SK-N-SH (cell line): Measurements from ENCODE around the gene GGACT. TPM values are rescaled to one million over a fixed set of nuclear protein-coding genes. Genes with fewer than 3 reads are reported as not detected.

Experiments used
- CTCF ChIA-PET: fragments of 300-600, 350-600 bp; formaldehyde crosslinking; extraction: SDS; loops from one replicate; lab custom pipeline; 2021; lab: Yijun Ruan, JAX
- POLR2A ChIA-PET: fragments of 350-600 bp; sonication (Branson Sonifier 250); formaldehyde crosslinking; extraction: SDS; loops from one replicate; lab custom pipeline; 2020; ENCODE audit warnings: antibody characterized with exemption, inconsistent platforms; lab: Yijun Ruan, JAX
- DNase-seq: peaks from one replicate; pipeline ENCODE4 v3.0.0; 2012
- H2AFZ ChIP-seq: fragments of 200-600 bp; sonication (generic); 2 replicates; pipeline ENCODE4 v1.8.1; 2016; ENCODE audit warnings: antibody characterized with exemption, mild to moderate bottlenecking, low read depth
- H3F3A ChIP-seq: fragments of 200-600 bp; sonication (generic); replicated peaks from 2 replicates; pipeline ENCODE3; 2016; ENCODE audit warnings: antibody characterized with exemption, mild to moderate bottlenecking; ENCODE audit not compliant: insufficient read depth
- H3K27ac ChIP-seq, 2 experiments: fragments of 200-500 bp in 1 of 2; fragments of 200-600 bp in 1 of 2; sonication (Bioruptor generic) in 1 of 2; sonication (generic), shearing (Covaris generic) in 1 of 2; 2 replicates each; pipeline versions ENCODE4 v1.5.1 to v1.6.1; 2014 to 2016; ENCODE audit warnings: low read depth in 2 of 2, inconsistent platforms in 1 of 2, low read length in 1 of 2, mild to moderate bottlenecking in 1 of 2, mixed read lengths in 1 of 2
- H3K27me3 ChIP-seq: fragments of 200-600 bp; sonication (generic), shearing (Covaris generic); 2 replicates; pipeline ENCODE4 v1.6.1; 2016; ENCODE audit warnings: mixed run types; ENCODE audit not compliant: insufficient read depth
- H3K36me3 ChIP-seq, 2 experiments: fragments of 200-500 bp in 1 of 2; fragments of 200-600 bp in 1 of 2; sonication (Bioruptor generic) in 1 of 2; sonication (generic) in 1 of 2; replicated peaks in 1 of 2; 2 replicates each; pipeline versions ENCODE3 to v1.5.1; 2014 to 2016; ENCODE audit warnings: low read length in 1 of 2, mild to moderate bottlenecking in 1 of 2; ENCODE audit not compliant: insufficient read depth in 2 of 2, control insufficient read depth in 1 of 2
- H3K4me1 ChIP-seq, 2 experiments: fragments of 200-500 bp in 1 of 2; fragments of 200-600 bp in 1 of 2; sonication (Bioruptor generic) in 1 of 2; sonication (generic), shearing (Covaris generic) in 1 of 2; 2 replicates each; pipeline versions ENCODE4 v1.5.1 to v1.6.1; 2014 to 2016; ENCODE audit warnings: low read depth in 1 of 2, low read length in 1 of 2, mixed run types in 1 of 2; ENCODE audit not compliant: insufficient read depth in 2 of 2, control insufficient read depth in 1 of 2
- H3K4me2 ChIP-seq: fragments of 200-600 bp; sonication (generic), shearing (Covaris generic); 2 replicates; pipeline ENCODE4 v1.6.1; 2017; ENCODE audit warnings: mixed run types
- H3K4me3 ChIP-seq, 2 experiments: fragments of 200-500 bp in 1 of 2; fragments of 200-600 bp in 1 of 2; sonication (Bioruptor generic) in 1 of 2; sonication (generic), shearing (Covaris generic) in 1 of 2; 2 replicates each; pipeline versions ENCODE4 v1.5.1 to v1.8.1; 2014 to 2016; ENCODE audit warnings: low read depth in 2 of 2, inconsistent platforms in 1 of 2, low read length in 1 of 2, mild to moderate bottlenecking in 1 of 2, mixed read lengths in 1 of 2, moderate library complexity in 1 of 2
- H3K79me2 ChIP-seq: fragments of 200-600 bp; sonication (generic); 2 replicates; pipeline ENCODE4 v1.8.1; 2017; ENCODE audit warnings: mild to moderate bottlenecking; ENCODE audit not compliant: insufficient read depth
- H3K9ac ChIP-seq: fragments of 200-600 bp; sonication (generic); 2 replicates; pipeline ENCODE4 v1.6.1; 2017; ENCODE audit warnings: mixed run types
- H3K9me2 ChIP-seq: fragments of 200-600 bp; sonication (generic); 2 replicates; pipeline ENCODE4 v1.6.1; 2017; ENCODE audit warnings: mixed run types
- H3K9me3 ChIP-seq: fragments of 200-600 bp; sonication (generic); 2 replicates; pipeline ENCODE4 v1.6.1; 2017; ENCODE audit warnings: mixed run types, mild to moderate bottlenecking, moderate library complexity
- H4K20me1 ChIP-seq: fragments of 200-600 bp; sonication (generic); 2 replicates; pipeline ENCODE4 v1.6.1; 2017; ENCODE audit warnings: mild to moderate bottlenecking, mixed run types; ENCODE audit not compliant: insufficient read depth
- ELF1 ChIP-seq: IDR thresholded peaks from 2 replicates; pipeline ENCODE4 v1.4.0; 2012
- EP300 ChIP-seq, 2 experiments: IDR thresholded peaks; 2 replicates each; pipeline versions ENCODE4 v1.4.0 to v1.6.1; 2012; ENCODE audit warnings: borderline replicate concordance in 1 of 2, low read depth in 1 of 2, low read length in 1 of 2
- FOSL2 ChIP-seq: IDR thresholded peaks from 2 replicates; pipeline ENCODE4 v1.4.0; 2012; ENCODE audit warnings: low read depth, mild to moderate bottlenecking, moderate library complexity, borderline replicate concordance
- FOXJ3 ChIP-seq: sonication (generic); formaldehyde crosslinking; IDR thresholded peaks from 2 replicates; pipeline ENCODE4 v1.5.1; 2020; ENCODE audit warnings: mild to moderate bottlenecking, missing genetic modification reagents
- FOXM1 ChIP-seq: IDR thresholded peaks from 2 replicates; pipeline ENCODE4 v1.4.0; 2012; ENCODE audit warnings: low read depth, mild to moderate bottlenecking
- MEF2A ChIP-seq: IDR thresholded peaks from 2 replicates; pipeline ENCODE4 v1.4.0; 2012; ENCODE audit warnings: low read depth, borderline replicate concordance
- NRF1 ChIP-seq: IDR thresholded peaks from 2 replicates; pipeline ENCODE4 v1.6.1; 2012; ENCODE audit warnings: low read depth, mild to moderate bottlenecking, low read length
- RAD21 ChIP-seq: IDR thresholded peaks from 2 replicates; pipeline ENCODE4 v1.6.1; 2012; ENCODE audit warnings: mild to moderate bottlenecking, low read length
- RFX5 ChIP-seq: IDR thresholded peaks from 2 replicates; pipeline ENCODE4 v1.6.1; 2012; ENCODE audit warnings: mild to moderate bottlenecking, improper control_type of control experiment, low read length
- RXRA ChIP-seq: IDR thresholded peaks from 2 replicates; pipeline ENCODE4 v1.4.0; 2012; ENCODE audit warnings: low read depth, mild to moderate bottlenecking, borderline replicate concordance
- SIN3A ChIP-seq: IDR thresholded peaks from 2 replicates; pipeline ENCODE4 v1.6.1; 2012; ENCODE audit warnings: low read depth, mild to moderate bottlenecking, low read length, moderate library complexity, borderline replicate concordance
- TCF12 ChIP-seq: IDR thresholded peaks from 2 replicates; pipeline ENCODE4 v1.4.0; 2012
- whole genome bisulfite sequencing: methylation state at CpG from one replicate; pipeline ENCODE4 v1.1.6; 2017; ENCODE audit warnings: low lambda C conversion rate; 5-methylcytosine and 5-hydroxymethylcytosine counted together
- polyA plus RNA-seq, 3 experiments: library from polyadenylated mRNA; depleted of rRNA; stranded (reverse); fragments of >200 nt; gene quantifications; 2 replicates each; pipeline ENCODE4 v1.2.3, GENCODE V29; 2012
- TF ChIP-seq, protein P1 (sequence below): IDR thresholded peaks from 2 replicates; pipeline ENCODE4; 2012
- TF ChIP-seq, protein P2 (sequence below): IDR thresholded peaks from 2 replicates; pipeline ENCODE4 v1.4.0; 2012; ENCODE audit warnings: low read depth, borderline replicate concordance
- TF ChIP-seq, protein P3 (sequence below): IDR thresholded peaks from 2 replicates; pipeline ENCODE4 v1.4.0; 2012; ENCODE audit warnings: low read depth, borderline replicate concordance

GGACT gene
- polyA plus RNA-seq, 1 of the 3 experiments (the other 2 are of a cell fraction): 7.1 TPM

DNA sequence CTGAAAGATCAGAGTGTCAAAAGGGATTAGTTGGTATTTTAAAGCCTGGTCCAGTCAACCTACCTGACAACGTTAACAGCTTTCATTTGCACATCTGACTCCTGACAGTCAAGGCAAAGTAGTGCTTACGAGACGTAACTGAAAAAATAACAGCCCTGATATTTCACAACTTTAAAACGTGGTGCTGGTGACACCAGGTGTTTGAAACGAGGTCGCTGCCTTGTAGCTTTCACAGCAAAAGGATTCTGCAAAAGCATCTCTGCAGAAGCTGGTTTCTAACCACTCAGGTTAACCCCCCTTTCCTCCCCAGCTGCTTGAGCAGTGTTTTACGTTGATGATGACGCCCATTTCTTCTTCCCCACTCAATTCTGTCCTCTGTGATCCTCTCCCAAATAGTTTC is 23.3 kb downstream of the GGACT start:
- WGBS: 66% methylated on average over 8 of the region's 8 CpGs
- H3F3A ChIP-seq: no peaks in the 10 kb centered on the region
- H3K27me3 ChIP-seq: no peaks in the 10 kb centered on the region
- TF ChIP-seq NRF1 (no peak), FOXM1 (no peak), SIN3A (no peak), RFX5 (no peak), ELF1 (no peak), RAD21 (no peak), EP300 (IDR thresholded peaks at IDR 0.05; ENCODE audit: borderline replicate concordance in 1 of 2, low read depth in 1 of 2, low read length in 1 of 2) (no peak), MEF2A (no peak), FOXJ3 (CRISPR knock-in tag) (no peak), FOSL2 (no peak), TCF12 (no peak), RXRA (no peak)
- TF ChIP-seq, protein P1, sequence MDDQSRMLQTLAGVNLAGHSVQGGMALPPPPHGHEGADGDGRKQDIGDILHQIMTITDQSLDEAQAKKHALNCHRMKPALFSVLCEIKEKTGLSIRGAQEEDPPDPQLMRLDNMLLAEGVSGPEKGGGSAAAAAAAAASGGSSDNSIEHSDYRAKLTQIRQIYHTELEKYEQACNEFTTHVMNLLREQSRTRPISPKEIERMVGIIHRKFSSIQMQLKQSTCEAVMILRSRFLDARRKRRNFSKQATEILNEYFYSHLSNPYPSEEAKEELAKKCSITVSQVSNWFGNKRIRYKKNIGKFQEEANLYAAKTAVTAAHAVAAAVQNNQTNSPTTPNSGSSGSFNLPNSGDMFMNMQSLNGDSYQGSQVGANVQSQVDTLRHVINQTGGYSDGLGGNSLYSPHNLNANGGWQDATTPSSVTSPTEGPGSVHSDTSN: no peak
- TF ChIP-seq, protein P2, sequence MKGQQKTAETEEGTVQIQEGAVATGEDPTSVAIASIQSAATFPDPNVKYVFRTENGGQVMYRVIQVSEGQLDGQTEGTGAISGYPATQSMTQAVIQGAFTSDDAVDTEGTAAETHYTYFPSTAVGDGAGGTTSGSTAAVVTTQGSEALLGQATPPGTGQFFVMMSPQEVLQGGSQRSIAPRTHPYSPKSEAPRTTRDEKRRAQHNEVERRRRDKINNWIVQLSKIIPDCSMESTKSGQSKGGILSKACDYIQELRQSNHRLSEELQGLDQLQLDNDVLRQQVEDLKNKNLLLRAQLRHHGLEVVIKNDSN: no peak
- TF ChIP-seq, protein P3, sequence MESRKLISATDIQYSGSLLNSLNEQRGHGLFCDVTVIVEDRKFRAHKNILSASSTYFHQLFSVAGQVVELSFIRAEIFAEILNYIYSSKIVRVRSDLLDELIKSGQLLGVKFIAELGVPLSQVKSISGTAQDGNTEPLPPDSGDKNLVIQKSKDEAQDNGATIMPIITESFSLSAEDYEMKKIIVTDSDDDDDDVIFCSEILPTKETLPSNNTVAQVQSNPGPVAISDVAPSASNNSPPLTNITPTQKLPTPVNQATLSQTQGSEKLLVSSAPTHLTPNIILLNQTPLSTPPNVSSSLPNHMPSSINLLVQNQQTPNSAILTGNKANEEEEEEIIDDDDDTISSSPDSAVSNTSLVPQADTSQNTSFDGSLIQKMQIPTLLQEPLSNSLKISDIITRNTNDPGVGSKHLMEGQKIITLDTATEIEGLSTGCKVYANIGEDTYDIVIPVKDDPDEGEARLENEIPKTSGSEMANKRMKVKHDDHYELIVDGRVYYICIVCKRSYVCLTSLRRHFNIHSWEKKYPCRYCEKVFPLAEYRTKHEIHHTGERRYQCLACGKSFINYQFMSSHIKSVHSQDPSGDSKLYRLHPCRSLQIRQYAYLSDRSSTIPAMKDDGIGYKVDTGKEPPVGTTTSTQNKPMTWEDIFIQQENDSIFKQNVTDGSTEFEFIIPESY: no peak
- TF ChIP-seq, all 33 proteins: peak for 0
- Histone ChIP-seq H3K27ac (no peak overlapping the region), H3K9me3 (no peaks in the 10 kb centered on the region), H3K4me1 (no peaks in the 10 kb centered on the region; a peak in 1 of 4 replicates), H3K4me2 (no peak overlapping the region), H3K9ac (no peak overlapping the region), H3K9me2 (no peaks in the 10 kb centered on the region), H3K4me3 (no peak overlapping the region), H3K36me3 (no peaks in the 10 kb centered on the region), H4K20me1 (no peaks in the 10 kb centered on the region), H3K79me2 (no peaks in the 10 kb centered on the region), H2AFZ (no peak overlapping the region)
- DNase-seq: no peak
- POLR2A ChIA-PET: no interaction called here
- CTCF ChIA-PET: interaction anchor here (1.4 to 1.5 kb wide), 2 partner anchors 16 to 536 kb away, joined by 3 to 7 read pairs; no protein-coding TSS in a partner anchor
